Coronary artery (tissue), 2 donors: ENCODE measurements around the gene RNPEPL1.

ENCODE experiments used
- DNase-seq: peaks from one replicate; pipeline ENCODE4 v3.0.0-alpha.2; 2017; ENCODE audit warnings: low spot score
- H3K27ac ChIP-seq, 2 donors: fragments of 200-600 bp; sonication (generic); one replicate each; pipeline ENCODE4 v1.5.1; 2016 to 2019
- H3K4me3 ChIP-seq: fragments of 200-600 bp; sonication (generic); 2 replicates; pipeline ENCODE4 v1.5.1; 2016; ENCODE audit warnings: mild to moderate bottlenecking, moderate library complexity
- TF ChIP-seq, protein P1 (sequence below): fragments of 200-600 bp; sonication (generic); IDR thresholded peaks from one replicate; pipeline ENCODE4 v1.5.1; 2019; ENCODE audit warnings: antibody characterized with exemption

RNPEPL1 gene

DNA sequence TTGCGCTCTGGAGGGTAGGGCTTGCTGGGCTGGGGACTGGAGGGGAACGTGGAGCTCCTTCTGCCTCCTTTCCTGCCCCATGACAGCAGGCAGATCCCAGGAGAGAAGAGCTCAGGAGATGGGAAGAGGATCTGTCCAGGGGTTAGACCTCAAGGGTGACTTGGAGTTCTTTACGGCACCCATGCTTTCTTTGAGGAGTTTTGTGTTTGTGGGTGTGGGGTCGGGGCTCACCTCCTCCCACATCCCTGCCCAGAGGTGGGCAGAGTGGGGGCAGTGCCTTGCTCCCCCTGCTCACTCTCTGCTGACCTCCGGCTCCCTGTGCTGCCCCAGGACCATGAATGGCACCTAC is 61.3 kb downstream of the RNPEPL1 start:
- H3K4me3 ChIP-seq, result no peak overlapping the region
- no peak overlapping the region for H3K27ac ChIP-seq
- TF ChIP-seq, protein P1, sequence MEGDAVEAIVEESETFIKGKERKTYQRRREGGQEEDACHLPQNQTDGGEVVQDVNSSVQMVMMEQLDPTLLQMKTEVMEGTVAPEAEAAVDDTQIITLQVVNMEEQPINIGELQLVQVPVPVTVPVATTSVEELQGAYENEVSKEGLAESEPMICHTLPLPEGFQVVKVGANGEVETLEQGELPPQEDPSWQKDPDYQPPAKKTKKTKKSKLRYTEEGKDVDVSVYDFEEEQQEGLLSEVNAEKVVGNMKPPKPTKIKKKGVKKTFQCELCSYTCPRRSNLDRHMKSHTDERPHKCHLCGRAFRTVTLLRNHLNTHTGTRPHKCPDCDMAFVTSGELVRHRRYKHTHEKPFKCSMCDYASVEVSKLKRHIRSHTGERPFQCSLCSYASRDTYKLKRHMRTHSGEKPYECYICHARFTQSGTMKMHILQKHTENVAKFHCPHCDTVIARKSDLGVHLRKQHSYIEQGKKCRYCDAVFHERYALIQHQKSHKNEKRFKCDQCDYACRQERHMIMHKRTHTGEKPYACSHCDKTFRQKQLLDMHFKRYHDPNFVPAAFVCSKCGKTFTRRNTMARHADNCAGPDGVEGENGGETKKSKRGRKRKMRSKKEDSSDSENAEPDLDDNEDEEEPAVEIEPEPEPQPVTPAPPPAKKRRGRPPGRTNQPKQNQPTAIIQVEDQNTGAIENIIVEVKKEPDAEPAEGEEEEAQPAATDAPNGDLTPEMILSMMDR, result no peak
- no peak for DNase-seq

DNA sequence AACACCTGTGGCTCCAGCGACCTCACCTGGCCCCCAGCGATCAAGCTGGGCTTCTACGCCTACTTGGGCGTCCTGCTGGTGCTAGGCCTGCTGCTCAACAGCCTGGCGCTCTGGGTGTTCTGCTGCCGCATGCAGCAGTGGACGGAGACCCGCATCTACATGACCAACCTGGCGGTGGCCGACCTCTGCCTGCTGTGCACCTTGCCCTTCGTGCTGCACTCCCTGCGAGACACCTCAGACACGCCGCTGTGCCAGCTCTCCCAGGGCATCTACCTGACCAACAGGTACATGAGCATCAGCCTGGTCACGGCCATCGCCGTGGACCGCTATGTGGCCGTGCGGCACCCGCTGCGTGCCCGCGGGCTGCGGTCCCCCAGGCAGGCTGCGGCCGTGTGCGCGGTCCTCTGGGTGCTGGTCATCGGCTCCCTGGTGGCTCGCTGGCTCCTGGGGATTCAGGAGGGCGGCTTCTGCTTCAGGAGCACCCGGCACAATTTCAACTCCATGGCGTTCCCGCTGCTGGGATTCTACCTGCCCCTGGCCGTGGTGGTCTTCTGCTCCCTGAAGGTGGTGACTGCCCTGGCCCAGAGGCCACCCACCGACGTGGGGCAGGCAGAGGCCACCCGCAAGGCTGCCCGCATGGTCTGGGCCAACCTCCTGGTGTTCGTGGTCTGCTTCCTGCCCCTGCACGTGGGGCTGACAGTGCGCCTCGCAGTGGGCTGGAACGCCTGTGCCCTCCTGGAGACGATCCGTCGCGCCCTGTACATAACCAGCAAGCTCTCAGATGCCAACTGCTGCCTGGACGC is 61.9 kb downstream of the RNPEPL1 start:
- no peak overlapping the region for H3K27ac ChIP-seq
- DNase-seq, result peak; percentile 60
- H3K4me3 ChIP-seq, result no peak overlapping the region
- TF ChIP-seq, protein P1, result no peak
